HG02870 (cell line): ENCODE results near the gene ARHGAP18.
"Not testable (repeated sequence)": the region's sequence is repeated elsewhere in the genome, so short reads cannot be mapped to it uniquely, and the experiment has no call there.

Experiments used
- ATAC-seq: cut with Tn5 transposase; IDR thresholded peaks from one replicate; pipeline ENCODE4 v1.9.1; 2021; ENCODE audit warnings: mild to moderate bottlenecking, moderate library complexity; ENCODE audit not compliant: unreplicated experiment

ARHGAP18 gene

DNA sequence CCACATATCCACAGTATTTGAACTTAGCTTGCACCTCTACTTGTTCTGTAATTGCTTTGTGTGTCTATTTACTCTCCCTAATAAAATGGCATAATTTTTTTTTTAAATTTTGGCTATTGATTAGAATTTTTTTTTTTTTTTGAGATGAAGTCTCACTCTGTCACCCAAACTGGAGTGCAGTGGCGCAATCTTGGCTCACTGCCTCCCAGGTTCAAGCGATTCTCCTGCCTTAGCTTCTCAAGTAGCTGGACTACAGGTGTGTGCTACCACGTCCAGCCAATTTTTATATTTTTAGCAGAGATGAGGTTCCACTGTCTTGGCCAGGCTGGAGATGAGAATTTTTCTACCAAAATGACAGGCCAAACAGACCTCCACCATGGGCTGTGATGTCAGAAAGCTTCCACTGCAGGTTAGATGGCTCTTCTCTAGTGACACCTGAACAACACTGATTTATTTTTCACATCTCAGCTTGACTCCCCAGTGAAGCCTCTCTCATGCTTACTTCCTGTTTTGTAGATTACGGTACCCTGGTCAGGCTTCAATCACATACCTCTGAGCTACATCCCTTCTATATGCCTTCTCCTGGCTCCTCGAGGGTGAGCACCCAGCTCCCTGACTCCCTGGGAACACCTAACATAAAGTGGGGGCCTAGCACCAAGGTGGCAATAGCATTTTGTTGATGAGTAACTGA lies 112.8 kb downstream of the ARHGAP18 start:
- peak; percentile 74 for ATAC-seq

DNA sequence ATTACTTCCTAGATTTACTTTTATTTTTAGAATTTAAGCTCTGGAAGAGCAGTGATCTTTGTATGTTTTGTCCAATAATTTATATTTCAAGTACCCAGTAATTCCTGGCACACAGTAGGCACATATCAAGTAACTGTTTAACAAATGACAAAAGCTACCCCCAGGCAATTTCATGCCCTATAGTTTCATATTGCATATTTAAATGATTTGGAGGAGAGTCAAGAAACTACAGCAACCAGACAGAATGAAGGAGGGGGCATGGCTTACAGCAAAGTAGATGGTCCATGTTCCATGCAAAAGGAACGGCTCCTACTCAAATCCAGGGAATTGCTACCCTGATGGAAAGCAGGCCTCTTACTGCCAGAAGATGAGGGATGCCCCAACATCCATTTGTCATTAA lies 113.5 kb downstream of the ARHGAP18 start:
- ATAC-seq, result no peak

DNA sequence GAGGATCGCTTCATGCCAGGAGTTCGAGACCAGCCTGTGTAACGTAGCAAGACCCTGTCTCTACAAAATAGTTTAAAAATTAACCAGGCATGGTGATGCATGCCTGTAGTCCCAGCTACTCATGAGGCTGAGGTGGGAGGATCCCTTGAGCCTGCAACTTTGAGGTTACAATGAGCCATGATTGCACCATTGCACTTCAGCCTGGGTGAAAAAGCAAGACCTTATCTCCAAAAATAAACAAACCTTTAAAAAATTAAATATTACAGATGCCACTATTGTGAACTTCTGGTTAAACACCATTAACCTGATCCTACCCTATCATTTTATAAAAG lies 116.8 kb downstream of the ARHGAP18 start:
- no peak for ATAC-seq

DNA sequence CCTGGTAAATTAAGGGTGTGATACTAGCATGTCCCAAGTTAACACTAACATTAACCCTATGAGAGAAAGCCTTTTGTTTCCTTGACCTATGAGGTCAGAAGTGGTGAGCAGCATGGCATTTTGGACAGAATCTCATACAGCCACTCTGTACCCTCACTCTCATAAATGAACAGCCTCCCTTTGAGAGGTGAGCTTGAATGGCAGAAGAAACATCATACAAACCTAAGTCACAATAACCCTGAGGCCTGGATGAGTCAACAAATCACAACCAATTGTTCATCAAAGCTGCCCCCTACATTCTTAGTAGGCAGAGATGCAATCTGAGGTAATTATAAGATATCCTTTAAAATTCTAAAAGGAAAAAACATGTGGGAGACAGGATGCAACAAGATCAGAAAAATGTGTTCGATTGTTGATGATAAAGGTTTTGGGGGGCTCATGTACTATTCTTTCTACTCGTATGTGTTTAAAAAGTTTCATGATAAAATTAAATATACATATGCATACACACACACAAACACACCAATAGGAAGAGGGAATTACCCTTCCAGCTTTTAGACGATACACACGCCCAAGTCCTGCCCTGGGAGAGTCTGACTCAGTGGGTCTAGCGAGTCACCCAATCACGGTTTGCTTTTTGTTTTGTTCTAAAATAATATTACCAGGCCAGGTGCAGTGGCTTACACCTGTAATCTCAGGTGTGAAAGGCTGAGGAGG lies 117.3 kb downstream of the ARHGAP18 start:
- no peak for ATAC-seq

GRCh38 chr6:129590408-129591022 lies 119.5 kb downstream of the ARHGAP18 start:
- no peak for ATAC-seq

DNA sequence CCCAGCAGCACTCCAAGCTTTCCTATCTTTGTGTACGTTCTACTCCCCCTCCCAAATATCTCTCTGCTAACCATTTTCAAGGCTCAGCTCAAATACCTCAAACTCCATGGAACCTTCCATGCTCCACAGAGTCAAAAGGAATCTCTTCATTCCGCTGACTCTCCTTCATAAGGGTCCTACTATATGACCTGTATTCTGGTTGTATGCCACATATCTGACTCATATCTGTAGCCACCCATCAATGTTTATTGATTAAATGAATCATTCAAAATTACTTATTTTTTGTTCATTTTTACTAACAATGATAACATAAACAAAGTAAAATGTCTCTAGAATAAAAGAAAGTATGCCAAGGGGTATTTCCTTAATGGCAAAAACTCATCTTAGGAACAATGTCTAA lies 123.2 kb downstream of the ARHGAP18 start:
- ATAC-seq, result no peak

DNA sequence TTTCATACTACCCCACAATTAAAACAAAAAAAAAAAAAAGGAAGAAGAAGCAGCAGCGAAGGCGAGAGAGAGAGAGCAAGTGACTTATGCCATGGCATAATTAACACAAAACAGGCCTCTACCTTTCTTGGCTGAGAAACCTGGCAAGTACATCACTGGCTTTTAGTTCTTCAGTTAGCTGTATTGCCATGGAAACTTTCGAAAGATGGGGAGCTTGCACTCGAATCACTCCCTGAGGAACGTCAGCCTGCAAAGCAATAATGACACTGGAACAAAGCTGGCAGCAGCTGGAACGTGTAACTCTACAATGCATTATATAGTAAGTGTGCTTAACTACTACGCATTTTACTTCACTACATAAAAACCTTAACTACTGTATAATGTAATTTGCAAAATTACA lies 126.1 kb downstream of the ARHGAP18 start:
- no peak for ATAC-seq

- no peak for ATAC-seq
Measured at GRCh38 chr6:129578315-129578714, 131.7 kb downstream of the ARHGAP18 start.

GRCh38 chr6:129577691-129578090 lies 132.3 kb downstream of the ARHGAP18 start:
- no peak for ATAC-seq

DNA sequence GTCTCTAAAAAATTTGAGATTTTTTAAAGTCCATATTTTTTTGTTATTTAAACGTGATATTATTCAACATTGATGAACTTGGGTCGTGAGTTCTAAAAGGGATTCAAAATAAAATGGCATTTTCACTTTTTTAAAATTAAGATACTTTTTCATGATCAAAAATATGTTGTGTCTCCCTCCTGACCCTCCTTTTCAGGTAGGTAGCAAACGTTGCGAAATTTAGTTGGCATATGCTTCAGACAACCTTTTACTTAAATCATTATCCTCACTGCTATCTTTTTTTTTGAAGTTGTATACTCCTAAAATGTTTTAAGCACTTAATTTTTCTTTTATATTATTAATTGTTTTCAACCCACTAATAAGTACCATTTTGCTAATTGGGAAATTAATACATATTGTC lies 133.5 kb downstream of the ARHGAP18 start:
- ATAC-seq, result no peak

DNA sequence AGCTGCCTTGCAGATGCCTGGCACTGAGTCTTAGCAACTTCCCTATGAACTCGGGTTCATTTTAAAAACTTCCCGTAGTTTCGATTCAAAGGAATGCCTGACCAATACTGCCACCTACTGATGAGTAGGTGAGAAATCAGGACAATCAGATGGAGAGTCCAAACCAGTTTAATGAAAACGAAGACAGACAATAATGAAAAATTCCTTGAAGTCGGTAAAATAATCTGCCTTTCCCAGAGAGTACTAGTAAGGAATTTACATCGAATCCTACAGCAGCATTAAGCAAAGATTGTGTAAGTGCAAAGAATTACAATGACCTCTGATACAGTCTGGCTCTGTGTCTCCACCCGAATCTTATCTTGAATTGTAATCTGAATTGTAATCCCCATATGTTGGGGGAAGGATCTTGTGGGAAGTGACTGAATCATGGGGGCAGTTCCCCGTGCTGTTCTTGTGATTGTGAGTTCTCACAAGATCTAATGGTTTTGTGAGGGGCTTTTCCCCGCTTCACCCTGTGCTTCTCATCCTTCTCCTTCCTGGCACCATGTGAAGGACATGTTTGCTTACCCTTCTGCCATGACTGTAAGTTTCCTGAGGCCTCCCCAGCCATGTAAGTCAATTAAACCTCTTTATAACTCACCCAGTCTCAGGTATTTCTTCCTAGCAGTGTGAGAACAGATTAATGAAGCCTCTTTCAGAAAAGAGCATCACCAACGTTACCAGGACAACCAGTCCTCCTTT lies 134.4 kb downstream of the ARHGAP18 start:
- ATAC-seq, result no peak

- not testable (repeated sequence) for ATAC-seq
Measured at GRCh38 chr6:129574605-129575004, 135.4 kb downstream of the ARHGAP18 start.

DNA sequence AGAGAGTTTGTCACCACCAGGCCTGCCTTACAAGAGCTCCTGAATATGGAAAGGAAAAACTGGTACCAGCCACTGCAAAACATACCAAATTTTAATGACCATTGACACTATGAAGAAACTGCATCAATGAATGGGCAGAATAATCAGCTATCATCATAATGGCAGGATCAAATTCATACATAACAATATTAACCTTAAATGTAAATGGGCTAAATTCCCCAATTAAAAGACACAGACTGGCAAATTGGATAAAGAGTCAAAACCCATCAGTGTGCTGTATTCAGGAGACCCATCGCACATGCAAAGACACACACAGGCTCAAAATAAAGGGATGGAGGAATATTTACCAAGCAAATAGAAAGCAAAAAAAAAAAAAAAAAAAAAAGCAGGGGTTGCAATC lies 139.0 kb downstream of the ARHGAP18 start:
- ATAC-seq, result not testable (repeated sequence)

- ATAC-seq, result no peak
Measured at GRCh38 chr6:129568015-129568414, 142.0 kb downstream of the ARHGAP18 start.

- no peak for ATAC-seq
Measured at GRCh38 chr6:129567374-129567773, 142.6 kb downstream of the ARHGAP18 start.

DNA sequence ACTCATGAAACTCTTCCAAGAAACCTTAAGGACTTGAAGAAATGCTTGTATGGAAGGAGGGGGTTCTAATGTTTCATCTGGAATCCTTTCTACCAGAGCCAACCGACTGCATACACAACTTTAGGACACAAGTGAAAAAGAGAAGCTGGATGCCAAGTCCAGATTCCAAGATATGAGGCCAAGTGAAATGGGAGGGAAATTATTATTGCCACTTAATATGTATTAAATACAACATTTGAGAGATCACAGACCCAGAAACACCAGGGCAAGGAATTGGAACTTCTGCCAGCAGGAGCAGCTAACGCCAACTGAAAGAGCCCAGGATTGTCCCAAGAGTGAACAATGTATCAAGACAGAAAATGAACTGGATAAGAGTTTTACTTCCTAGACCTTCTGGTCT lies 144.2 kb downstream of the ARHGAP18 start:
- ATAC-seq, result no peak

DNA sequence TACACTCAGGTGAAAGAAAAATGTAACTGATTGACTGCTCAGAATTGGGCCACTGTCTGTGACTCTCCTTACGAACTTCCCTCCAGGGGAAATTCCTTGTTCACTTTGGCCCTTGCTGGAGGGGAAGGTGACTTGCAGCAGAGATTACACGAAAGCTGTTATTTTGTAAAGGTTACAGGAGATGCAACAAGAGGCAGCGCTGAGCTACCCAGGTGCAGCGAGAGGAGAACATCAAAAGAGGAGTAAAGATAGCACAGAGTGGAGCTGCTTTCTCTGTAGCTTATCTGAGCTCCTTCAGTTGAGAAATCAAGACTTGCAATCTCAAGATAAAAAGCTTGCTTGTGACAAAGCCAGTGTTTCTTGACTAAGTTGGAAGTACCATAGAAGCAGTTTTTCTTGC lies 144.6 kb downstream of the ARHGAP18 start:
- no peak for ATAC-seq

DNA sequence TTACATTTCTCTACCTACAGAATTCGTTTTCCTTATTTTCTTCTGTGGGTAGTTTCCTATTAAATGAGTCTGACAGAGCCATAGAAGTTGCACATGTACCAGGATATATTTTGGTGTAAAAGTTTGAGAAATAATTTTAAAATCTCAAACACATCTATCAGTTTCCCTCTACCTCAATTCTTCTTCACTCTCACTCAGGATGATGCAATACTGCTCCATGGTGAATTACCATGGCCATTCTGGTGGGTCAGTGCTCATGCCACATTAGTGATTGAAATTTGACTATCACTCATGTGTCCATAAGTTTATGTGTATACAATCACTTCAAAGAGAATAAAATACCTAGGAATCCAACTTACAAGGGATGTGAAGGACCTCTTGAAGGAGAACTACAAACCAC lies 151.7 kb downstream of the ARHGAP18 start:
- no peak for ATAC-seq

DNA sequence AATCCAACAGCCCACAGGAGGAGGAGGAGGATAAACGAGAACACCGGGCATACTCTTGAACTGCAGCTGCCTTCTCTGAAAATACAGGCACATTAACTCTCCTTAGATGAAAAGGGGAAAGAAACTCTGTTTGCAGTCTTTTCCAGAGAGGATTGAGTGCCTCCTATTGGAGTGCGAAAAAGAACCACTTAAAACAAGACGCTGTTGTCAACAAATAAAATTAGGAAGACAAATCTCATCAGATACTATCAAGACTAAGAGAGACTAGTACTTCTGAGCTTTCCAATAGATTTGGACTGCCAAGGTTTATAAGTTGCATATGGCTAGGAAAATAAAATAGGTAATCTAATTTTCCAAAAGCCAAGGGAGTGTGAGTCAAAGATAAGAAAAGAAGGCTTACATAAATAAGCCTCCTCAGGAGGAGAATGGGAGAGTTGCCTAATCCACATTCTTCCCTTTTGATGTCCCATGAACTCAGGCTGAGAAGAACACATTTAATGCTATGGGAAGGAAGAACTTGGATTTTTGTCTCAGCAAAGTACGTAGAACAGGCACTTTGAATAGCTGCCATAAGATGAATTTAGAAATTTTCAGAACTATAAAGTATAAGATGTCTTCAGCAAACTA lies 154.7 kb downstream of the ARHGAP18 start:
- ATAC-seq, result no peak

DNA sequence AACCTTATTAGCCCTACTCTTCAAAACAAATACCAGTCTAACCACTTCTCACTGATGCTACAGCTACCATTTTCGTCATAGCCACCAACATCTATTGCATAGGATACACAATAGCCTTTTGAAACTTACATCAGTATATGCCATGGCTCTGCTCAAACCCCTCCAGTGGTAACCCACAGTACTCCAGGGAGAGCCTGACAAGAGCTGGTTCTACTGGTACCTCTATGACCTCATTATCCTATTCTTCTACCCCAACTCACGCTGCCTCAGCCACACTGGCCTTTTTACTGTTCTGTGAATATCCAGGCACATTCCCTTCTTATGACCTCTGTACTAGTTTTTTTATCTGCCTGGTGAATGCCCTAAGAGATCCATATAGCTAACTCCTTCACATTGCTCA lies 157.6 kb downstream of the ARHGAP18 start:
- ATAC-seq, result no peak

DNA sequence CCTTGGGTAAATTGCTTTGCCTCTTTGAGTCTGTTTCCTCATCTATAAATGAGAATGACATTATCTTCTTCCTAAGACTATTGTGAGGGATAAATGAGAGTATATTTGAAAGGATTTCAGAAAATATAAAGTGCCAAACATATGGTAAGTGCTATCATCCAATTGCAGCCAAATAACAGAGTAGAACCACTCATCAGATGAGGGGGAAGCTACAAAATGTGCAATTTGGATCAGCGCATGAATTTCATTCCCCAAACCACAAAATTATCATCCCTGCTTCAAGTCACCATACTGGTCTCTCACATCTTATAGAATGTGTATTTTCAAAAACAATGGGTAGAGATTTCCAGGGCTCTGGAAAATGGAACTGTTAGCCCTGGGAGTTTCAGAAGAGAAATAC lies 158.5 kb downstream of the ARHGAP18 start:
- no peak for ATAC-seq
